ENCODE measurements around the gene PDZD7.

GRCh38 chr10:101055411-101055810 is 24.5 kb upstream of the PDZD7 start:
- TF ChIP-seq NONO (IDR thresholded peaks at IDR 0.05; ENCODE audit: low read depth in 2 of 2, low read length in 1 of 2) (no peak), AFF4 (CRISPR knock-in tag; IDR thresholded peaks at IDR 0.05) (no peak), TOE1 (IDR thresholded peaks at IDR 0.05; ENCODE audit: borderline replicate concordance) (no peak), TOE1 (CRISPR knock-in tag; IDR thresholded peaks at IDR 0.05; ENCODE audit: borderline replicate concordance, low read depth) (no peak), YY1 (IDR thresholded peaks at IDR 0.05; ENCODE audit: borderline replicate concordance in 1 of 3, control insufficient read depth in 1 of 3, extremely low read depth in 1 of 3, insufficient read depth in 3 of 3, insufficient read length in 1 of 3, insufficient replicate concordance in 2 of 3, low read depth in 1 of 3, low read length in 2 of 3) (no peak), PCBP2 (IDR thresholded peaks at IDR 0.05; ENCODE audit: low read depth, low read length, poor library complexity, severe bottlenecking) (no peak), ZNF12 (CRISPR knock-in tag; IDR thresholded peaks at IDR 0.05) (no peak)
- TF ChIP-seq, protein P1, sequence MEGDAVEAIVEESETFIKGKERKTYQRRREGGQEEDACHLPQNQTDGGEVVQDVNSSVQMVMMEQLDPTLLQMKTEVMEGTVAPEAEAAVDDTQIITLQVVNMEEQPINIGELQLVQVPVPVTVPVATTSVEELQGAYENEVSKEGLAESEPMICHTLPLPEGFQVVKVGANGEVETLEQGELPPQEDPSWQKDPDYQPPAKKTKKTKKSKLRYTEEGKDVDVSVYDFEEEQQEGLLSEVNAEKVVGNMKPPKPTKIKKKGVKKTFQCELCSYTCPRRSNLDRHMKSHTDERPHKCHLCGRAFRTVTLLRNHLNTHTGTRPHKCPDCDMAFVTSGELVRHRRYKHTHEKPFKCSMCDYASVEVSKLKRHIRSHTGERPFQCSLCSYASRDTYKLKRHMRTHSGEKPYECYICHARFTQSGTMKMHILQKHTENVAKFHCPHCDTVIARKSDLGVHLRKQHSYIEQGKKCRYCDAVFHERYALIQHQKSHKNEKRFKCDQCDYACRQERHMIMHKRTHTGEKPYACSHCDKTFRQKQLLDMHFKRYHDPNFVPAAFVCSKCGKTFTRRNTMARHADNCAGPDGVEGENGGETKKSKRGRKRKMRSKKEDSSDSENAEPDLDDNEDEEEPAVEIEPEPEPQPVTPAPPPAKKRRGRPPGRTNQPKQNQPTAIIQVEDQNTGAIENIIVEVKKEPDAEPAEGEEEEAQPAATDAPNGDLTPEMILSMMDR (IDR thresholded peaks at IDR 0.05 in 2 of 3, conservative IDR thresholded peaks at IDR 0.05 in 1 of 3; ENCODE audit: insufficient read depth in 2 of 3, low read depth in 1 of 3, low read length in 3 of 3), result peak; percentile 42 to 50 (median 46); a peak in 5 of 6 replicates
